Stimulated activated CD4-positive, alpha-beta T cell treated with anti-CD3 and anti-CD28 coated beads, TNF-alpha, amount 100 ng/mL, for 4 hours (primary cell): Measurements from ENCODE around the gene ILF3.

Source experiments
- DNase-seq, 3 experiments: peaks; one replicate each; pipeline ENCODE4 v3.0.0-alpha.2; 2020; ENCODE audit warnings: low read depth in 3 of 3

Gene ILF3

DNA sequence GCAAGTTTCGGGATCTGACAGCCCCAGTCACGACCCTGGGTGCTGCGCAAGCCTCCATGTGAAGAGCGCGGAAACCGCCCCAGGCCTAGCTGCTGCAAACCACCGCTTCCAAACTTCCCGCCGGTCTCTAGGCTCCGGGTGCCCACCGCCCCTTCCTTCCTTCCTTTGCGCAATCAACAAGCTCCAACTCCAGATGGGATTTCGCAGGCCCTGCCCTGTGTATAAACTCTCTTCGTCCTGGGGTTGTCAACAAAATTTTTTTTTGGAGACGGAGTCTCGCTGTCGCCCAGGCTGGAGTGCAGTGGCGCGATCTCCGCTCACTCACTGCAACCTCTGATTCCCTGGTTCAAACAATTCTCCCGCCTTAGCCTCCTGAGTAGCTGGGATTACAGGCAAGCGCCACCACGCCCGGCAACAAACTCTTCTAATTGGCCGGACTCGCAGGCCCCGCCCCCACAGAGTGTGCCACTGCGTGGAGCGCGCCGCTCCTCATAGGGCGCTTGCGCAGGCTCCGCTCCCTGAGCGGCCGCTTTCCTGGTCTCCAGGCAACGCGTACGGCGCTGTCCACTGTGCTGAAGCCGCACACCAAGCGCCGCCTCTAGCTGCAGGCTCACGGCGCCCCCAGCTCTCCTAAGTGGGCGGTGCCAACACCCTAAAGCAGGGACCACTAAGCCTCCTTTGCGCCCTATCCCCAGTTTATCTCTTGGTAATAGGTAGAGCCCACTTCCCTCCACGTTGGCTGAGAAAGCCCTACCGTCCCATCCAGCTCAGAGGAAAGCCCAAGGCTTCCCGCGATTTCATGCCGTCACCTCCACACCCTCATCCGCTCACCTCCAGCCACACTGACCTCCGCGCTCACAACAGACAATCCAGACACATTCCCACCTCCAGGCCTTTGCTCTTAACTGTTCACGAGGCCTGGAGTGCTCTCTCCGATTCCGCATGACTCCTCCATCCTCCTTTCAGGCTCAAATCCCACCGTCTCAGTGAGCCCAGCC lies 41.6 kb downstream of the ILF3 start:
- DNase-seq = peak; percentile 68 to 73 (median 70)

DNA sequence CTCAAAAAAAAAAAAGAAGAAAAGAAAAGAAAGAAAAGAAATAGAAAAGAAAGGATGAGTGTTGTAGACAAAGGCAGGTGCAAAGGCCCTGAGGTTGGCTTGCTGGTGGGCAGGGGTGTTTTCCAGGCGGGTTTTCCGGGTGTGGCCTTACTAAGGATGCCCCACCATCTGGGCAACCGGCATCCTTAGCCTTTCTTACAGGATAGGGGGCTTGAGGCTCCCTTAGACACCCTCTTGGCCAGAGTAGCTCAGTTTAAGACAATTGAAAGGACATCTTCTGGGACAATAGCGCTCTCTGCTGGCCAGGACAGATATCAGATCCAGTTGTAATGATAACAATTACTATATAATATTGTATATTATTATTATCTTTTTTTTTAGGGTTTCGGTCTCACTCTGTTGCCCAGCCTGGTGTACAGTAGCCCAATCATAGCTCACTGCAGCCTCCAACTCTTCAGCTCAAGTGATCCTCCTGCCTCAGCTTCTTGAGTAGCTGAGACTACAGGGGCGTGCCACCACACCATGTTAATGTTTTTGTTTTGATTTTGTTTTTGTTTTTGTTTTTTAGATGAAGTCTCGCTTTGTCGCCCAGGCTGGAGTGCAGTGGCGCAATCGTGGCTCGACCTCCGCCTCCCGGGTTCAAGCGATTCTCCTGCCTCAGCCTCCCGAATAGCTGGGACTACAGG lies 45.6 kb downstream of the ILF3 start:
- DNase-seq = peak; percentile 38 to 51 (median 51)

DNA sequence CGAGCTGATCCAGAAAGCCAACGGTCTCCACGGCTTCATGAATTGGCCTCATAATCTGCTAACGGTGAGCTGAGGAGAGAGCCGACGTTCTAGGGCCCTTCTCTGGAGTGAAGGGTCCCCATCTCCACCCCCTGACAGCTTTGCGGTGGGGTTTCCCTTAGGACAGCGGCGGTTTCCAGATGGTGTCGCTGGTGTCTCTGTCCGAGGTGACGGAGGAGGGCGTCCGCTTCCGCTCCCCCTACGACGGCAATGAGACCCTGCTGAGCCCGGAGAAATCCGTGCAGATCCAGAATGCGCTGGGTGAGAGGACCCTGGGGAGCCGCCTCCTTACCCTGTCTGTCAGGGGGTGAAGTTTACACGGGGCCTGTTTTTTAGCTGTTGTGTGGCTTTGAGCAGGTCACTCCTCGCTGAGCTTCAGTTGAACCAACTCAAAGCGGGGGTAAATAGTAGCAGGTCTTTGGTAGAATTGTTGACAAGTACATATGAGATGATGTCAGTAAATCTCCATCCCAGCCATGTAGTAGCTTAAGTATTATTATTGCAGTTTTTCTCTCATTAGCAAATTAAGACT lies 47.9 kb downstream of the ILF3 start:
- DNase-seq = no peak

DNA sequence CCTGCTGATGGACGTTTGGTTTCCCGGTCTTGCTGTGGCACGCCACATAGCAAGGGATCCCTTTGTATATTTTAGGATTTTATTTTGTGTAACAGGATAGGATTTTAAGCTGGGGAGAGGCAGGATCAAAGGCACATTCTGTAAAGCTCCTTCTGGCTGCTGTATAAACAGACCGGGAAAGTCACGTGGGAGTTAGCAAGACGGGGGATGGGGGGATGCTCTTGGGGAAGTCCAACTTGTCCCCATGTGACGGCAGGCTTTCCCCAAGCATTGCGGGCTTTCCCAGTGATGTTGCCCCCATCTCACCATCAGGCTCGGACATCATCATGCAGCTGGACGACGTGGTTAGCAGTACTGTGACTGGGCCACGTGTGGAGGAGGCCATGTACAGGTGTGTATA lies 52.8 kb downstream of the ILF3 start:
- no peak for DNase-seq

DNA sequence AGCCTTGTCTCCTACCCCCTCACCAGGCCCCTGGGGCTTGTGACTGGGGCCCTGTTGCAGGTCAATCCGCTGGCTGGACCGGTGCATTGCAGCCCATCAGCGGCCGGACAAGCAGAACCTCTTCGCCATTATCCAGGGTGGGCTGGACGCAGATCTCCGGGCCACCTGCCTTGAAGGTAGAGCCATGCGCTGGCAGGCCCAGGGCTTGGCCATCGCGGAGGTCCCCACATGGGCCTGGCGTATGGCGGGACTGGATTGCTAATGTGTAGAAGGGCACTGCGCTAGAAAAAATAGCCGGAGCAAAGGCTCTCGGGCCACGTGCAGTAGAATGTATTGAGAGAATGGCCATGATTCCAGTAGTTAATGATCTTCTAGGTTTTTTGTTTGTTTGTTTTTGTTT lies 53.3 kb downstream of the ILF3 start:
- no peak for DNase-seq

GRCh38 chr19:10708291-10708690 lies 54.1 kb downstream of the ILF3 start:
- DNase-seq = no peak

DNA sequence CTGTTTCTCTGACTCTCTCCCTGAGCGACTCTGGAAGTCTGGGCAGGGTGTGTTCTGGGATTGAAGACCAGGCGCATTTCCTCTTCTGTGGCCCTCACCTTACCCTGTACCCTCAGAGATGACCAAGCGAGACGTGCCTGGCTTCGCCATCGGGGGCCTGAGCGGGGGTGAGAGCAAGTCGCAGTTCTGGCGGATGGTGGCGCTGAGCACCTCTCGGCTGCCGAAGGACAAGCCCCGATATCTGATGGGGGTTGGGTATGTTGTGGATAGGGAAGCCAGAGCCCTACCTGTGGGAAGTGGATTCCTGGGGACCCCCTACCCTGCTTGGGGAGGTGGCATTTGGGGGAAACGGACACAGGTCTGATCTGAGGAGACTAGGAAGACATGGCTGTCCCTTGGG lies 57.9 kb downstream of the ILF3 start:
- no peak for DNase-seq

DNA sequence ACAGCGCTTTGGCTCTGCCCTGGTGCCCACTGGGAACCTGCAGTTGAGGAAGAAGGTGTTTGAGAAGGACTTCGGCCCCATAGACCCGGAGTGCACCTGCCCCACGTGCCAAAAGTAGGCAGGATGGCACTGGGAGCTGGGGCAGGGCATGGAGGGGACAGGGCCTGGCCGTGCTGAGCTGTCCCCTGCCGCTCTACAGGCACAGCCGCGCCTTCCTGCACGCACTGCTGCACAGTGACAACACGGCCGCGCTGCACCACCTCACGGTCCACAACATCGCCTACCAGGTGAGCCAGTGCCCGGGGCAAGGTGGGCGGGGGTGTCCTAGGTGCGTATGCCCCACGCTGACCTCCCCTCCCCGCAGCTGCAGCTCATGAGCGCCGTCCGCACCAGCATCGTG lies 58.6 kb downstream of the ILF3 start:
- DNase-seq = no peak

- no peak for DNase-seq
Measured at GRCh38 chr19:10713317-10713716, 59.2 kb downstream of the ILF3 start.

DNA sequence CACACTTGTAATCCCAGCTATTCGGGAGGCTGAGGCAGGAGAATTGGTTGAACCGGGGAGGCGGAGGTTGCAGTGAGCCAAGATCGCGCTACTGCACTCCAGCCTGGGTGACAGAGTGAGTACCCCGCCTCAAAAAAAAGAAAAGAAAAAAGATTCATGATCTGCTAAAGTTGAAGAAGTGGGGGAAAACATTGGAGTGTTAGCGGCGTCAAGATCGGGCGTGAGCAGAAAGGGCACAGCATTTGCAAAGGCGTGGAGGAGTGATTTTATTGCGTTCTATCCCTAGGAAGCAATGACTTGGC lies 62.9 kb downstream of the ILF3 start:
- no peak for DNase-seq

DNA sequence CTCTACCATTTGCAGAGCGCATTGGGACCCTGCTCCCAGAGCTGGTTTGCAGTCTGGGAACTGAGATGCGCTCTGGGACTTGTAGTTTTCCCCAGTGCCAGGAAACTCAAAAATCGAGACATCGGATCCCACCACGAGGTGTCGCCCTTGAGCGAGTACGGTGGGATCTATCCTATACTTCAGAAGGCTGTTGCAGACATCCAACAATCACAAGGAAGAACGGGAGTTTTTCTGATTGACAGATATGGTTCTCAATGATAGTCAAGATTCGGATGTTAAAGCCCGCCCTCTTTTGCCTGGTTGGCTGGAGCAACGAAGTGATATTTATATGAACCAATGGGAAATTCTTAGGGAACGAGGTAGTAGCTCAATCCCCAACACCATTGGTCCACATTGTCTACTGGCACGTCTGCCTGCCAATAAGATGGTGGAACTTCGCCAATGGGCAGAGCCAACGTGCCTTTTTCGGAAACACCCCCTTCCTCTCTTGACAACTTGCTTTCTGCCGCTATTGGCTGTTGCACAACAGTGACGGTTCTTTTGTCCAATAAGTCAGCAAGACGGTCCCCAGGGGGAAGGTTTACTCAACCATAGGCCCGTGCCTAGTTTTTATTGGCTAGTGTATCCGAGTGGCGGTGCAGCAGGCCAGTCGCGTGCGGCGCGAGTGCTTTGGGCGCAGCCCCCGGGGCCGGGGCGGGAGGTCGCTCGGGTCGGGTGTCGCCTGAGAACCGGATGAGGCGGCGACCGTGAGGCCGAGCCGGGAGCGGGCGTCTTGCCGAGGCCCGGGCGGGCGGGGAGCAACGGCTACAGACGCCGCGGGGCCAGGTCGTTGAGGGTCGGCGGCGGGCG lies 63.4 kb downstream of the ILF3 start, which contains the start of gene DNM2:
Gene DNM2 (plus strand): TSS at position 724 of the 849 bp plus-strand sequence. CDS start 164 bp downstream, outside the sequence.
- peak; percentile 93 to 95 (median 94) for DNase-seq

GRCh38 chr19:10718205-10719196 lies 64.4 kb downstream of the ILF3 start:
- DNase-seq = peak in 2 of 3 experiments; percentile 17 to 39

DNA sequence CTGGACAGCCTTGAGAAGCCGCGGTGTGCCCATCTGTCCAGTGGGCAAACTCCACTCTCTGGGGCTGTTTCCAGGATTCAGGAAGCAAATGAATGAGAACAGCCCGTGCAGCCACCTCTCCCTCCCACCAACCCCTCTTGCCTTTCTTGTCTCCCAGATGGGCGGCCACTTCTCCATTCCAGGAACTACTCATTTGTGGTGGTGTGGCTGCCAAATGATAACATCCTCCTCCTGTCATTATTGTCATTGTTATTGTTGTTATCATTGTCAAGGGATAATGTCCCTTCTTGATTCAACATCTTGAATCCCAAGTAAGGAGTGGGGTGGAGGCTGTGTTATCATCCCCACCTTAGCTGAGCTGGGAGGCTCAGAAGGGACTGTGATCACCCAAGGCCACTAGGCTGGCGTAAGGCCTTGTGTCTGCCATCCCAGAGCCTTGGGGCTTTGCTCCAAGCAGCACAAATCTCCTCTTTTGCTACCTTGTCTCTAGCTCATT lies 65.4 kb downstream of the ILF3 start:
- no peak for DNase-seq

- DNase-seq = no peak
Measured at GRCh38 chr19:10720607-10721125, 66.5 kb downstream of the ILF3 start.

GRCh38 chr19:10723591-10723990 lies 69.4 kb downstream of the ILF3 start:
- no peak for DNase-seq

- DNase-seq = no peak
Measured at GRCh38 chr19:10724573-10725071, 70.5 kb downstream of the ILF3 start.

GRCh38 chr19:10725415-10725814 lies 71.3 kb downstream of the ILF3 start:
- no peak for DNase-seq

GRCh38 chr19:10726268-10726667 lies 72.1 kb downstream of the ILF3 start:
- no peak for DNase-seq

GRCh38 chr19:10727685-10728201 lies 73.6 kb downstream of the ILF3 start:
- no peak for DNase-seq

- DNase-seq = no peak
Measured at GRCh38 chr19:10729411-10729810, 75.3 kb downstream of the ILF3 start.
